Neural progenitor cell (in vitro differentiated cells): Measurements from ENCODE around the gene TGM6. TPM values are rescaled to one million over a fixed set of nuclear protein-coding genes. Genes with fewer than 3 reads are reported as not detected.

Experiments
- DNase-seq: peaks from one replicate; pipeline ENCODE4 v3.0.0-alpha.2; 2016; ENCODE audit warnings: low spot score
- H2AFZ ChIP-seq: fragments of 200-600 bp; sonication (generic); replicated peaks from 2 replicates; pipeline ENCODE4 v1.6.1; 2016; ENCODE audit warnings: antibody characterized with exemption
- H3F3A ChIP-seq: fragments of 200-600 bp; sonication (generic); 2 replicates; pipeline ENCODE4 v1.6.1; 2016; ENCODE audit warnings: antibody characterized with exemption, low read depth
- H3K27ac ChIP-seq: fragments of 200-600 bp; sonication (generic); 2 replicates; pipeline ENCODE4 v1.5.1; 2016; ENCODE audit warnings: mild to moderate bottlenecking
- H3K27me3 ChIP-seq: fragments of 200-600 bp; sonication (generic); 2 replicates; pipeline ENCODE4 v1.6.1; 2016; ENCODE audit warnings: mild to moderate bottlenecking, moderate library complexity
- H3K36me3 ChIP-seq: fragments of 200-600 bp; sonication (generic); 2 replicates; pipeline ENCODE4 v1.5.1; 2016
- H3K4me1 ChIP-seq: fragments of 200-600 bp; sonication (generic); 2 replicates; pipeline ENCODE4 v1.6.1; 2016; ENCODE audit warnings: mixed run types
- H3K4me2 ChIP-seq: fragments of 200-600 bp; sonication (generic); 2 replicates; pipeline ENCODE4 v1.6.1; 2016
- H3K4me3 ChIP-seq: fragments of 200-600 bp; sonication (generic); 2 replicates; pipeline ENCODE4 v1.5.1; 2016
- H3K79me2 ChIP-seq: fragments of 200-600 bp; sonication (generic); 2 replicates; pipeline ENCODE4 v1.6.1; 2016; ENCODE audit warnings: low read depth
- H3K9ac ChIP-seq: fragments of 200-600 bp; sonication (generic); 2 replicates; pipeline ENCODE4 v1.6.1; 2016
- H3K9me3 ChIP-seq: fragments of 200-600 bp; sonication (generic); 2 replicates; pipeline ENCODE4 v1.5.1; 2016; ENCODE audit warnings: low read depth
- H4K20me1 ChIP-seq: fragments of 200-600 bp; sonication (generic); 2 replicates; pipeline ENCODE4 v1.6.1; 2016; ENCODE audit warnings: low read depth
- H3K27ac Mint-ChIP-seq: 3 replicates; pipeline ENCODE4 v1.8.0; 2021; ENCODE audit warnings: mixed read lengths
- H3K27me3 Mint-ChIP-seq: 2 replicates; pipeline ENCODE4 v1.8.0; 2022; ENCODE audit warnings: low read depth, mild to moderate bottlenecking, inconsistent platforms, moderate library complexity, mixed read lengths; ENCODE audit not compliant: insufficient read depth
- H3K36me3 Mint-ChIP-seq: 3 replicates; pipeline ENCODE4 v1.8.0; 2021; ENCODE audit warnings: mixed read lengths
- H3K4me1 Mint-ChIP-seq: 3 replicates; pipeline ENCODE4 v1.8.0; 2021; ENCODE audit warnings: mixed read lengths
- H3K4me3 Mint-ChIP-seq: 3 replicates; pipeline ENCODE4 v1.8.0; 2021; ENCODE audit warnings: mild to moderate bottlenecking, moderate library complexity, mixed read lengths
- H3K9me3 Mint-ChIP-seq: 3 replicates; pipeline ENCODE4 v1.8.0; 2020; ENCODE audit warnings: mixed read lengths
- CTCF ChIP-seq: fragments of 200-600 bp; sonication (generic); IDR thresholded peaks from 2 replicates; pipeline ENCODE4 v1.5.1; 2017; ENCODE audit warnings: antibody characterized with exemption, mild to moderate bottlenecking
- EZH2 ChIP-seq: fragments of 200-600 bp; sonication (generic); IDR thresholded peaks from 2 replicates; pipeline ENCODE4 v1.6.1; 2017; ENCODE audit warnings: antibody characterized with exemption, mild to moderate bottlenecking, moderate library complexity
- EZH2phosphoT487 ChIP-seq: fragments of 200-600 bp; sonication (generic); IDR thresholded peaks from 2 replicates; pipeline ENCODE4 v1.6.1; 2017; ENCODE audit warnings: antibody characterized with exemption
- total RNA-seq: library from RNA; depleted of rRNA; stranded (reverse); fragments of >200 nt; gene quantifications from 2 replicates; pipeline ENCODE4 v1.2.3, GENCODE V29; 2015; ENCODE audit warnings: low replicate concordance

The TGM6 gene
- total RNA-seq, 1 donor from 2014 or later, result not detected

- Mint-ChIP-seq H3K4me3 (no peak overlapping the region), H3K27ac (no peak overlapping the region), H3K36me3 (no peaks in the 10 kb centered on the region), H3K9me3 (peaks cover 4% of the 10 kb centered on the region), H3K4me1 (no peaks in the 10 kb centered on the region), H3K27me3 (peaks cover 7% of the 10 kb centered on the region)
- Histone ChIP-seq H3K9ac (no peak overlapping the region), H3K79me2 (no peaks in the 10 kb centered on the region), H3K4me1 (no peaks in the 10 kb centered on the region), H3K4me2 (no peak overlapping the region), H3K4me3 (no peak overlapping the region), H4K20me1 (no peaks in the 10 kb centered on the region), H3F3A (no peaks in the 10 kb centered on the region), H3K36me3 (no peaks in the 10 kb centered on the region), H3K27ac (no peak overlapping the region), H3K27me3 (no peaks in the 10 kb centered on the region), H3K9me3 (no peaks in the 10 kb centered on the region), H2AFZ (no peak overlapping the region)
- no peak for DNase-seq
- TF ChIP-seq CTCF (no peak), EZH2phosphoT487 (no peak)
Measured at GRCh38 chr20:2398449-2398848, 17.7 kb downstream of the TGM6 start.

GRCh38 chr20:2399390-2399789 lies 18.7 kb downstream of the TGM6 start:
- Mint-ChIP-seq H3K27ac (no peak overlapping the region), H3K4me1 (no peaks in the 10 kb centered on the region), H3K4me3 (no peak overlapping the region), H3K9me3 (peaks cover 4% of the 10 kb centered on the region), H3K27me3 (peaks cover 7% of the 10 kb centered on the region), H3K36me3 (no peaks in the 10 kb centered on the region)
- no peaks in the 10 kb centered on the region for H4K20me1 ChIP-seq
- H3K9me3 ChIP-seq, result no peaks in the 10 kb centered on the region
- H3K27ac ChIP-seq, result no peak overlapping the region
- no peaks in the 10 kb centered on the region for H3K36me3 ChIP-seq
- H3K4me2 ChIP-seq, result no peak overlapping the region
- DNase-seq, result no peak
- no peaks in the 10 kb centered on the region for H3K79me2 ChIP-seq
- H3K27me3 ChIP-seq, result no peaks in the 10 kb centered on the region
- no peaks in the 10 kb centered on the region for H3K4me1 ChIP-seq
- H2AFZ ChIP-seq, result no peak overlapping the region
- no peak overlapping the region for H3K9ac ChIP-seq
- TF ChIP-seq EZH2phosphoT487 (no peak), EZH2 (no peak), CTCF (no peak)
- no peak overlapping the region for H3K4me3 ChIP-seq
- no peaks in the 10 kb centered on the region for H3F3A ChIP-seq

GRCh38 chr20:2400290-2400689 lies 19.6 kb downstream of the TGM6 start:
- Histone ChIP-seq H3K27ac (no peak overlapping the region), H3K9ac (no peak overlapping the region), H3K36me3 (no peaks in the 10 kb centered on the region), H3K27me3 (no peaks in the 10 kb centered on the region), H3K9me3 (no peaks in the 10 kb centered on the region), H4K20me1 (no peaks in the 10 kb centered on the region), H3F3A (no peaks in the 10 kb centered on the region), H3K4me2 (no peak overlapping the region), H3K79me2 (no peaks in the 10 kb centered on the region), H2AFZ (no peak overlapping the region), H3K4me3 (no peak overlapping the region), H3K4me1 (no peaks in the 10 kb centered on the region)
- Mint-ChIP-seq H3K27ac (no peak overlapping the region), H3K4me1 (no peaks in the 10 kb centered on the region), H3K27me3 (peaks cover 7% of the 10 kb centered on the region), H3K4me3 (no peak overlapping the region), H3K36me3 (no peaks in the 10 kb centered on the region), H3K9me3 (peaks cover 8% of the 10 kb centered on the region)
- no peak for TF ChIP-seq EZH2
- no peak for TF ChIP-seq CTCF
- no peak for TF ChIP-seq EZH2phosphoT487
- no peak for DNase-seq

- H3K9me3 ChIP-seq, result no peaks in the 10 kb centered on the region
- H3F3A ChIP-seq, result no peaks in the 10 kb centered on the region
- no peak overlapping the region for H3K4me2 ChIP-seq
- no peaks in the 10 kb centered on the region for H3K36me3 ChIP-seq
- Mint-ChIP-seq H3K27me3 (peaks cover 8% of the 10 kb centered on the region), H3K9me3 (peaks cover 8% of the 10 kb centered on the region), H3K36me3 (no peaks in the 10 kb centered on the region), H3K4me1 (no peaks in the 10 kb centered on the region), H3K27ac (no peak overlapping the region), H3K4me3 (no peak overlapping the region)
- no peaks in the 10 kb centered on the region for H3K27me3 ChIP-seq
- H3K9ac ChIP-seq, result no peak overlapping the region
- no peaks in the 10 kb centered on the region for H3K4me1 ChIP-seq
- H3K4me3 ChIP-seq, result no peak overlapping the region
- H3K79me2 ChIP-seq, result no peaks in the 10 kb centered on the region
- H3K27ac ChIP-seq, result no peak overlapping the region
- TF ChIP-seq EZH2phosphoT487 (no peak), CTCF (no peak), EZH2 (no peak)
- H4K20me1 ChIP-seq, result no peaks in the 10 kb centered on the region
- DNase-seq, result no peak
- H2AFZ ChIP-seq, result no peak overlapping the region
Measured at GRCh38 chr20:2401527-2401926, 20.8 kb downstream of the TGM6 start.
